ENCODE results near the gene HUWE1. TPM values are rescaled to one million over a fixed set of nuclear protein-coding genes. Genes with fewer than 3 reads are reported as not detected.

The HUWE1 gene
- total RNA-seq, 2 experiments from 2014 or later, result 235 to 251 TPM

GRCh38 chrX:53714580-53715345 is 28.2 kb upstream of the HUWE1 start:
- Mint-ChIP-seq H3K4me3 (peak overlapping the region; percentile 76), H3K36me3 (ENCODE audit: low read depth) (peaks cover 18% of the 10 kb centered on the region)
- DNase-seq, result peak; percentile 77

GRCh38 chrX:53713987-53714579 is 27.6 kb upstream of the HUWE1 start:
- H3K36me3 Mint-ChIP-seq (ENCODE audit: low read depth), result peaks cover 22% of the 10 kb centered on the region
- POLR2A ChIA-PET, result interaction anchor here (0.9 to 3.3 kb wide), 3 partner anchors 20 to 31 kb away, joined by 3 to 19 read pairs (median 7); partner anchors contain the start of gene HUWE1
- peak overlapping the region; percentile 76 for H3K4me3 Mint-ChIP-seq
- peak overlapping the region; percentile 99 for H3K27ac Mint-ChIP-seq
- H3K9me3 Mint-ChIP-seq, result peaks cover 4% of the 10 kb centered on the region
- H3K27me3 Mint-ChIP-seq, result no peaks in the 10 kb centered on the region
- DNase-seq, result peak; percentile 11
- H3K4me1 Mint-ChIP-seq, result peaks cover 56% of the 10 kb centered on the region
- CTCF ChIA-PET, result interaction anchor here (0.8 to 1.6 kb wide), 5 partner anchors 13 to 26 kb away, joined by 3 to 4 read pairs (median 3); no protein-coding TSS in a partner anchor

More at GRCh38 chrX:53714580-53715345, 28.2 kb upstream of the HUWE1 start:
- H3K27ac Mint-ChIP-seq, result peak overlapping the region; percentile 99
- peaks cover 60% of the 10 kb centered on the region for H3K4me1 Mint-ChIP-seq
- H3K9me3 Mint-ChIP-seq, result peaks cover 2% of the 10 kb centered on the region
- POLR2A ChIA-PET, result interaction anchor here (0.9 to 3.3 kb wide), 3 partner anchors 20 to 31 kb away, joined by 3 to 19 read pairs (median 7); partner anchors contain the start of gene HUWE1
- no peaks in the 10 kb centered on the region for H3K27me3 Mint-ChIP-seq
- CTCF ChIA-PET, result interaction anchor here (0.8 to 1.6 kb wide), 5 partner anchors 14 to 27 kb away, joined by 3 to 4 read pairs (median 3); no protein-coding TSS in a partner anchor

- Mint-ChIP-seq H3K27me3 (no peaks in the 10 kb centered on the region), H3K36me3 (ENCODE audit: low read depth) (peaks cover 30% of the 10 kb centered on the region), H3K4me3 (no peak overlapping the region), H3K4me1 (peaks cover 36% of the 10 kb centered on the region), H3K27ac (no peak overlapping the region), H3K9me3 (peaks cover 4% of the 10 kb centered on the region)
- CTCF ChIA-PET, result interaction anchor here (0.7 kb wide), 1 partner anchor 30 kb away, joined by 3 read pairs; no protein-coding TSS in a partner anchor
- DNase-seq, result no peak
- POLR2A ChIA-PET, result no interaction called here
Observed at GRCh38 chrX:53711436-53711835, 24.9 kb upstream of the HUWE1 start.

GRCh38 chrX:53704854-53705253 is 18.3 kb upstream of the HUWE1 start:
- ChIA-PET POLR2A (no interaction called here), CTCF (interaction anchor here (0.7 to 1.9 kb wide), 3 partner anchors 15 to 27 kb away, joined by 3 to 4 read pairs (median 3); no protein-coding TSS in a partner anchor)
- H3K9me3 Mint-ChIP-seq, result peaks cover 2% of the 10 kb centered on the region
- H3K4me3 Mint-ChIP-seq, result no peak overlapping the region
- no peak for DNase-seq
- no peaks in the 10 kb centered on the region for H3K27me3 Mint-ChIP-seq
- H3K27ac Mint-ChIP-seq, result no peak overlapping the region
- H3K4me1 Mint-ChIP-seq, result peaks cover 3% of the 10 kb centered on the region
- H3K36me3 Mint-ChIP-seq (ENCODE audit: low read depth), result peaks cover 23% of the 10 kb centered on the region

- CTCF ChIA-PET, result interaction anchor here (1.3 kb wide), 1 partner anchor 20 kb away, joined by 3 read pairs; no protein-coding TSS in a partner anchor
- no peak overlapping the region for H3K4me3 Mint-ChIP-seq
- DNase-seq, result no peak
- no peaks in the 10 kb centered on the region for H3K27me3 Mint-ChIP-seq
- no peak overlapping the region for H3K27ac Mint-ChIP-seq
- peaks cover 3% of the 10 kb centered on the region for H3K4me1 Mint-ChIP-seq
- H3K36me3 Mint-ChIP-seq (ENCODE audit: low read depth), result peaks cover 24% of the 10 kb centered on the region
- POLR2A ChIA-PET, result no interaction called here
- H3K9me3 Mint-ChIP-seq, result peaks cover under 1% of the 10 kb centered on the region
Observed at GRCh38 chrX:53704294-53704693, 17.8 kb upstream of the HUWE1 start.

- POLR2A ChIA-PET, result no interaction called here
- no peak overlapping the region for H3K4me3 Mint-ChIP-seq
- no peak overlapping the region for H3K27ac Mint-ChIP-seq
- no peaks in the 10 kb centered on the region for H3K27me3 Mint-ChIP-seq
- H3K4me1 Mint-ChIP-seq, result peaks cover 26% of the 10 kb centered on the region
- H3K36me3 Mint-ChIP-seq (ENCODE audit: low read depth), result peaks cover 16% of the 10 kb centered on the region
- peaks cover 3% of the 10 kb centered on the region for H3K9me3 Mint-ChIP-seq
- CTCF ChIA-PET, result interaction anchor here (1.8 kb wide), 1 partner anchor 10 kb away, joined by 5 read pairs; the partner anchor contains the start of gene HUWE1
- DNase-seq, result no peak
Observed at GRCh38 chrX:53695946-53696549, 9.5 kb upstream of the HUWE1 start.

- ChIA-PET POLR2A (interaction anchor here (0.6 kb wide), 1 partner anchor 20 kb away, joined by 3 read pairs; no protein-coding TSS in a partner anchor), CTCF (interaction anchor here (0.6 to 1.8 kb wide), 5 partner anchors 9 to 692 kb away, joined by 3 to 5 read pairs (median 4); partner anchors contain the start of gene HUWE1)
- no peaks in the 10 kb centered on the region for H3K27me3 Mint-ChIP-seq
- peaks cover 6% of the 10 kb centered on the region for H3K36me3 Mint-ChIP-seq (ENCODE audit: low read depth)
- no peak for DNase-seq
- peaks cover 3% of the 10 kb centered on the region for H3K9me3 Mint-ChIP-seq
- H3K4me3 Mint-ChIP-seq, result no peak overlapping the region
- H3K4me1 Mint-ChIP-seq, result peaks cover 26% of the 10 kb centered on the region
- H3K27ac Mint-ChIP-seq, result peak overlapping the region; percentile 62
Observed at GRCh38 chrX:53694642-53695041, 8.1 kb upstream of the HUWE1 start.

- no peak overlapping the region for H3K4me3 Mint-ChIP-seq
- peaks cover 4% of the 10 kb centered on the region for H3K36me3 Mint-ChIP-seq (ENCODE audit: low read depth)
- no peak overlapping the region for H3K27ac Mint-ChIP-seq
- H3K4me1 Mint-ChIP-seq, result peaks cover 10% of the 10 kb centered on the region
- CTCF ChIA-PET, result interaction anchor here (1.4 kb wide), 1 partner anchor 26 kb away, joined by 3 read pairs; no protein-coding TSS in a partner anchor
- H3K27me3 Mint-ChIP-seq, result no peaks in the 10 kb centered on the region
- H3K9me3 Mint-ChIP-seq, result peaks cover 3% of the 10 kb centered on the region
- POLR2A ChIA-PET, result no interaction called here
- DNase-seq, result no peak
Observed at GRCh38 chrX:53688300-53688699, 1.8 kb upstream of the HUWE1 start.

GRCh38 chrX:53685711-53686110 is 808 bp downstream of the HUWE1 start:
- POLR2A ChIA-PET, result interaction anchor here (0.6 to 1.5 kb wide), 3 partner anchors 25 to 31 kb away, joined by 4 to 7 read pairs (median 5); no protein-coding TSS in a partner anchor
- no peaks in the 10 kb centered on the region for H3K27me3 Mint-ChIP-seq
- peaks cover 18% of the 10 kb centered on the region for H3K4me1 Mint-ChIP-seq
- CTCF ChIA-PET, result interaction anchor here (1.6 kb wide), 1 partner anchor 9 kb away, joined by 5 read pairs; no protein-coding TSS in a partner anchor
- H3K27ac Mint-ChIP-seq, result peak overlapping the region; percentile 97
- no peaks in the 10 kb centered on the region for H3K9me3 Mint-ChIP-seq
- peak; percentile 6 for DNase-seq
- peaks cover 18% of the 10 kb centered on the region for H3K36me3 Mint-ChIP-seq (ENCODE audit: low read depth)
- H3K4me3 Mint-ChIP-seq, result peak overlapping the region; percentile 78

GRCh38 chrX:53684415-53685192 is 1.9 kb downstream of the HUWE1 start:
- H3K36me3 Mint-ChIP-seq (ENCODE audit: low read depth), result peaks cover 27% of the 10 kb centered on the region
- no peak for DNase-seq
- peaks cover 26% of the 10 kb centered on the region for H3K4me1 Mint-ChIP-seq
- no peaks in the 10 kb centered on the region for H3K27me3 Mint-ChIP-seq
- no peaks in the 10 kb centered on the region for H3K9me3 Mint-ChIP-seq
- peak overlapping the region; percentile 78 for H3K4me3 Mint-ChIP-seq
- H3K27ac Mint-ChIP-seq, result peak overlapping the region; percentile 97
- ChIA-PET CTCF (interaction anchor here (0.9 to 1.5 kb wide), 6 partner anchors 10 to 148 kb away, joined by 3 to 8 read pairs (median 4); no protein-coding TSS in a partner anchor), POLR2A (interaction anchor here (0.6 to 2.5 kb wide), 6 partner anchors 30 to 295 kb away, joined by 3 to 19 read pairs (median 3); partner anchors contain the start of gene RIBC1)

GRCh38 chrX:53683556-53684414 is 2.7 kb downstream of the HUWE1 start:
- peaks cover 32% of the 10 kb centered on the region for H3K36me3 Mint-ChIP-seq (ENCODE audit: low read depth)
- ChIA-PET POLR2A (interaction anchor here (0.6 to 2.5 kb wide), 6 partner anchors 31 to 296 kb away, joined by 3 to 19 read pairs (median 3); partner anchors contain the start of gene RIBC1), CTCF (interaction anchor here (0.9 to 1.5 kb wide), 7 partner anchors 9 to 149 kb away, joined by 3 to 8 read pairs (median 3); no protein-coding TSS in a partner anchor)
- peak; percentile 93 for DNase-seq
- H3K9me3 Mint-ChIP-seq, result no peaks in the 10 kb centered on the region
- H3K27me3 Mint-ChIP-seq, result no peaks in the 10 kb centered on the region
- H3K27ac Mint-ChIP-seq, result peak overlapping the region; percentile 97
- peaks cover 29% of the 10 kb centered on the region for H3K4me1 Mint-ChIP-seq
- H3K4me3 Mint-ChIP-seq, result peak overlapping the region; percentile 78
